DOHH2 (cell line): ENCODE results near the gene RGS18.

Experiments
- H3F3A ChIP-seq: fragments of 200-600 bp; sonication (generic), shearing (Covaris generic); 2 replicates; pipeline ENCODE4 v1.6.0; 2016; ENCODE audit warnings: antibody characterized with exemption, mild to moderate bottlenecking; ENCODE audit not compliant: control insufficient read depth, insufficient read depth
- H3K27ac ChIP-seq: fragments of 200-600 bp; sonication (generic); 2 replicates; pipeline ENCODE4 v1.5.1; 2014; ENCODE audit warnings: low read depth, mild to moderate bottlenecking, low read length, moderate library complexity
- H3K27me3 ChIP-seq: fragments of 200-600 bp; sonication (generic); 2 replicates; pipeline ENCODE4 v1.6.1; 2014; ENCODE audit warnings: mild to moderate bottlenecking, low read length, mixed read lengths; ENCODE audit not compliant: control insufficient read depth
- H3K36me3 ChIP-seq: fragments of 200-600 bp; sonication (generic); 2 replicates; pipeline ENCODE4 v1.6.1; 2014; ENCODE audit warnings: mild to moderate bottlenecking, low read length, moderate library complexity, mixed read lengths; ENCODE audit not compliant: control insufficient read depth
- H3K4me1 ChIP-seq: fragments of 200-600 bp; sonication (generic); 2 replicates; pipeline ENCODE4 v1.6.1; 2014; ENCODE audit warnings: mild to moderate bottlenecking, low read length, mixed read lengths; ENCODE audit not compliant: control insufficient read depth
- H3K4me2 ChIP-seq: fragments of 200-600 bp; sonication (generic); 2 replicates; pipeline ENCODE4 v1.6.0; 2014; ENCODE audit warnings: mild to moderate bottlenecking, low read length, moderate library complexity
- H3K4me3 ChIP-seq: fragments of 200-600 bp; sonication (generic); 2 replicates; pipeline ENCODE4 v1.5.1; 2014; ENCODE audit warnings: mild to moderate bottlenecking, low read length, mixed read lengths
- H3K79me2 ChIP-seq: fragments of 200-600 bp; sonication (generic); 2 replicates; pipeline ENCODE4 v1.6.1; 2014; ENCODE audit warnings: mild to moderate bottlenecking, low read length, mixed read lengths; ENCODE audit not compliant: control insufficient read depth
- H3K9me2 ChIP-seq: fragments of 200-600 bp; sonication (generic); replicated peaks from 2 replicates; pipeline ENCODE4 v1.6.1; 2014; ENCODE audit warnings: mild to moderate bottlenecking, low read length, mixed read lengths; ENCODE audit not compliant: control insufficient read depth
- H3K9me3 ChIP-seq: fragments of 200-600 bp; sonication (generic); 2 replicates; pipeline ENCODE4 v1.6.1; 2014; ENCODE audit warnings: antibody characterized with exemption, low read length, mixed read lengths; ENCODE audit not compliant: control insufficient read depth, insufficient read depth
- H4K20me1 ChIP-seq: fragments of 200-600 bp; sonication (generic); 2 replicates; pipeline ENCODE4 v1.6.0; 2014; ENCODE audit warnings: low read depth, mild to moderate bottlenecking, antibody characterized with exemption, low read length, moderate library complexity; ENCODE audit not compliant: control insufficient read depth, insufficient read depth
- EZH2phosphoT487 ChIP-seq: fragments of 200-600 bp; sonication (generic); IDR thresholded peaks from 2 replicates; pipeline ENCODE4 v1.6.1; 2017; ENCODE audit warnings: borderline replicate concordance, mild to moderate bottlenecking, antibody characterized with exemption, low read length, moderate library complexity, mixed read lengths
- TF ChIP-seq, protein P1 (sequence below): fragments of 200-600 bp; sonication (generic); IDR thresholded peaks from one replicate; pipeline ENCODE4 v1.5.1; 2014; ENCODE audit warnings: antibody characterized with exemption, mild to moderate bottlenecking, low read depth, low read length; ENCODE audit not compliant: poor library complexity, severe bottlenecking

RGS18 gene

GRCh38 chr1:192147696-192148095 lies 10.6 kb upstream of the RGS18 start:
- TF ChIP-seq, protein P1, sequence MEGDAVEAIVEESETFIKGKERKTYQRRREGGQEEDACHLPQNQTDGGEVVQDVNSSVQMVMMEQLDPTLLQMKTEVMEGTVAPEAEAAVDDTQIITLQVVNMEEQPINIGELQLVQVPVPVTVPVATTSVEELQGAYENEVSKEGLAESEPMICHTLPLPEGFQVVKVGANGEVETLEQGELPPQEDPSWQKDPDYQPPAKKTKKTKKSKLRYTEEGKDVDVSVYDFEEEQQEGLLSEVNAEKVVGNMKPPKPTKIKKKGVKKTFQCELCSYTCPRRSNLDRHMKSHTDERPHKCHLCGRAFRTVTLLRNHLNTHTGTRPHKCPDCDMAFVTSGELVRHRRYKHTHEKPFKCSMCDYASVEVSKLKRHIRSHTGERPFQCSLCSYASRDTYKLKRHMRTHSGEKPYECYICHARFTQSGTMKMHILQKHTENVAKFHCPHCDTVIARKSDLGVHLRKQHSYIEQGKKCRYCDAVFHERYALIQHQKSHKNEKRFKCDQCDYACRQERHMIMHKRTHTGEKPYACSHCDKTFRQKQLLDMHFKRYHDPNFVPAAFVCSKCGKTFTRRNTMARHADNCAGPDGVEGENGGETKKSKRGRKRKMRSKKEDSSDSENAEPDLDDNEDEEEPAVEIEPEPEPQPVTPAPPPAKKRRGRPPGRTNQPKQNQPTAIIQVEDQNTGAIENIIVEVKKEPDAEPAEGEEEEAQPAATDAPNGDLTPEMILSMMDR, result no peak
- TF ChIP-seq EZH2phosphoT487, result no peak
- no peaks in the 10 kb centered on the region for H3K9me2 ChIP-seq
- H3K79me2 ChIP-seq, result no peaks in the 10 kb centered on the region
- no peaks in the 10 kb centered on the region for H3K9me3 ChIP-seq
- H4K20me1 ChIP-seq, result no peaks in the 10 kb centered on the region
- no peak overlapping the region for H3K4me2 ChIP-seq
- no peaks in the 10 kb centered on the region for H3F3A ChIP-seq
- H3K27ac ChIP-seq, result no peak overlapping the region
- no peaks in the 10 kb centered on the region for H3K4me1 ChIP-seq
- no peaks in the 10 kb centered on the region for H3K27me3 ChIP-seq
- H3K4me3 ChIP-seq, result no peak overlapping the region
- no peaks in the 10 kb centered on the region for H3K36me3 ChIP-seq

GRCh38 chr1:192151176-192151575 lies 7.1 kb upstream of the RGS18 start:
- peaks cover 20% of the 10 kb centered on the region for H3K4me1 ChIP-seq
- no peaks in the 10 kb centered on the region for H3K36me3 ChIP-seq
- H3K9me3 ChIP-seq, result no peaks in the 10 kb centered on the region
- no peaks in the 10 kb centered on the region for H3F3A ChIP-seq
- H3K4me2 ChIP-seq, result no peak overlapping the region
- no peaks in the 10 kb centered on the region for H3K27me3 ChIP-seq
- H3K79me2 ChIP-seq, result no peaks in the 10 kb centered on the region
- no peak overlapping the region for H3K4me3 ChIP-seq
- H3K27ac ChIP-seq, result no peak overlapping the region
- H4K20me1 ChIP-seq, result no peaks in the 10 kb centered on the region
- TF ChIP-seq EZH2phosphoT487, result no peak
- TF ChIP-seq, protein P1, result no peak
- no peaks in the 10 kb centered on the region for H3K9me2 ChIP-seq

DNA sequence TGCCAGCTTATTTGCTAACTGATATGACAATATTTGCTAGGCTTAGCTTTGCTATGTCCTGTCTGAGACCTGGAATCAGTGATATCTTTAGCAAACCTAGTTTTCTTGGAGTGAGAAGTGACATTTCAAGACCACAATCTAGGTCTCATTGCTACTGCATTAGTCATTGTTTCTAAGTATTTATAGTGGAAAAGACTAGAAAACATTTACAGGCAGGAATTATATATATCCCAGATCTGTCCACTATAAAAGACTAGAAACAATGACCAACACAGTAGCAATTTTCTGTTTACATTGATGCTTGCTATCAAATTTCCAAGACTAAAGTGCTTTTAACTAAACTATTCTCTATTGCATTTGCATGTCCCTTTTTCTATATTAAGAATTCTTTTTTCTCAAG lies 5.0 kb upstream of the RGS18 start:
- no peak overlapping the region for H3K27ac ChIP-seq

More for the DNA sequence above, 5.0 kb upstream of the RGS18 start:
- no peaks in the 10 kb centered on the region for H3K36me3 ChIP-seq
- TF ChIP-seq, protein P1, result no peak
- no peak for TF ChIP-seq EZH2phosphoT487
- H3K4me1 ChIP-seq, result peaks cover 38% of the 10 kb centered on the region
- H3K4me3 ChIP-seq, result no peak overlapping the region
- no peaks in the 10 kb centered on the region for H3K9me3 ChIP-seq
- H3K9me2 ChIP-seq, result no peaks in the 10 kb centered on the region
- H3K27me3 ChIP-seq, result no peaks in the 10 kb centered on the region
- no peaks in the 10 kb centered on the region for H3K79me2 ChIP-seq
- H3F3A ChIP-seq, result peaks cover 3% of the 10 kb centered on the region; the same call in 1 of the 2 replicates
- H4K20me1 ChIP-seq, result no peaks in the 10 kb centered on the region
- no peak overlapping the region for H3K4me2 ChIP-seq
